DND-41 (cell line): Measurements from ENCODE around the gene ANKS1A.

Experiments
- ATAC-seq: fragments of 200-7000 bp; cut with Tn5 transposase; 3 replicates; pipeline ENCODE4 v1.9.1; 2021; ENCODE audit warnings: low read depth; ENCODE audit not compliant: insufficient read depth
- DNase-seq: peaks from one replicate; pipeline ENCODE4 v3.0.0-alpha.2; 2020
- H2AFZ ChIP-seq: 2 replicates; pipeline ENCODE4 v1.6.0; 2012; ENCODE audit warnings: low read depth, low read length
- H3K27ac ChIP-seq: 2 replicates; pipeline ENCODE4 v1.5.1; 2012; ENCODE audit warnings: low read length, inconsistent platforms
- H3K27me3 ChIP-seq: fragments of 200-600 bp; sonication (generic); 2 replicates; pipeline ENCODE4 v1.6.0; 2012; ENCODE audit warnings: low read length, mild to moderate bottlenecking, inconsistent platforms; ENCODE audit not compliant: insufficient read depth, poor library complexity
- H3K36me3 ChIP-seq: 2 replicates; pipeline ENCODE4 v1.5.1; 2012; ENCODE audit warnings: low read length, inconsistent platforms; ENCODE audit not compliant: insufficient read depth
- H3K4me1 ChIP-seq: 2 replicates; pipeline ENCODE4 v1.5.1; 2012; ENCODE audit warnings: mild to moderate bottlenecking, low read length; ENCODE audit not compliant: insufficient read depth
- H3K4me2 ChIP-seq: 2 replicates; pipeline ENCODE4 v1.6.0; 2012; ENCODE audit warnings: mild to moderate bottlenecking, moderate library complexity, low read length, inconsistent platforms; ENCODE audit not compliant: insufficient read depth
- H3K4me3 ChIP-seq, 2 experiments: fragments of 200-600 bp in 1 of 2; shearing (Covaris generic) in 1 of 2; 2 replicates each; pipeline ENCODE4 v1.5.1; 2012 to 2016; ENCODE audit warnings: inconsistent platforms in 2 of 2, low read length in 2 of 2, mild to moderate bottlenecking in 2 of 2, low read depth in 1 of 2, moderate library complexity in 1 of 2
- H3K79me2 ChIP-seq: 2 replicates; pipeline ENCODE4 v1.6.0; 2012; ENCODE audit warnings: low read length, inconsistent platforms; ENCODE audit not compliant: insufficient read depth
- H3K9ac ChIP-seq: 2 replicates; pipeline ENCODE4 v1.6.0; 2012; ENCODE audit warnings: low read depth, mild to moderate bottlenecking, inconsistent platforms, low read length, moderate library complexity
- H3K9me3 ChIP-seq: 2 replicates; pipeline ENCODE4 v1.5.1; 2012; ENCODE audit warnings: low read length, moderate library complexity, mild to moderate bottlenecking, inconsistent platforms; ENCODE audit not compliant: insufficient read depth, severe bottlenecking
- H4K20me1 ChIP-seq: 2 replicates; pipeline ENCODE4 v1.6.0; 2012; ENCODE audit warnings: low read length; ENCODE audit not compliant: insufficient read depth
- EZH2 ChIP-seq: IDR thresholded peaks from 3 replicates; pipeline ENCODE4 v1.6.1; 2012; ENCODE audit warnings: borderline replicate concordance, low read depth, mild to moderate bottlenecking, moderate library complexity, low read length, inconsistent platforms; ENCODE audit not compliant: severe bottlenecking
- TF ChIP-seq, protein P1 (sequence below): IDR thresholded peaks from 2 replicates; pipeline ENCODE4 v1.5.1; 2012; ENCODE audit warnings: borderline replicate concordance, low read length, moderate library complexity, mild to moderate bottlenecking; ENCODE audit not compliant: poor library complexity, severe bottlenecking; ENCODE audit errors: extremely low read depth

ANKS1A gene

GRCh38 chr6:35072051-35072697, 183.1 kb downstream of the ANKS1A start:
- no peak overlapping the region for H3K4me2 ChIP-seq
- peaks cover 27% of the 10 kb centered on the region for H4K20me1 ChIP-seq
- H3K9me3 ChIP-seq: no peaks in the 10 kb centered on the region
- no peaks in the 10 kb centered on the region for H3K27me3 ChIP-seq
- no peaks in the 10 kb centered on the region for H3K79me2 ChIP-seq
- no peaks in the 10 kb centered on the region for H3K4me1 ChIP-seq
- no peak for TF ChIP-seq EZH2
- TF ChIP-seq, protein P1, sequence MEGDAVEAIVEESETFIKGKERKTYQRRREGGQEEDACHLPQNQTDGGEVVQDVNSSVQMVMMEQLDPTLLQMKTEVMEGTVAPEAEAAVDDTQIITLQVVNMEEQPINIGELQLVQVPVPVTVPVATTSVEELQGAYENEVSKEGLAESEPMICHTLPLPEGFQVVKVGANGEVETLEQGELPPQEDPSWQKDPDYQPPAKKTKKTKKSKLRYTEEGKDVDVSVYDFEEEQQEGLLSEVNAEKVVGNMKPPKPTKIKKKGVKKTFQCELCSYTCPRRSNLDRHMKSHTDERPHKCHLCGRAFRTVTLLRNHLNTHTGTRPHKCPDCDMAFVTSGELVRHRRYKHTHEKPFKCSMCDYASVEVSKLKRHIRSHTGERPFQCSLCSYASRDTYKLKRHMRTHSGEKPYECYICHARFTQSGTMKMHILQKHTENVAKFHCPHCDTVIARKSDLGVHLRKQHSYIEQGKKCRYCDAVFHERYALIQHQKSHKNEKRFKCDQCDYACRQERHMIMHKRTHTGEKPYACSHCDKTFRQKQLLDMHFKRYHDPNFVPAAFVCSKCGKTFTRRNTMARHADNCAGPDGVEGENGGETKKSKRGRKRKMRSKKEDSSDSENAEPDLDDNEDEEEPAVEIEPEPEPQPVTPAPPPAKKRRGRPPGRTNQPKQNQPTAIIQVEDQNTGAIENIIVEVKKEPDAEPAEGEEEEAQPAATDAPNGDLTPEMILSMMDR: no peak
- no peak overlapping the region for H2AFZ ChIP-seq
- no peak overlapping the region for H3K9ac ChIP-seq
- no peak for ATAC-seq
- H3K27ac ChIP-seq: no peak overlapping the region
- H3K36me3 ChIP-seq: no peaks in the 10 kb centered on the region
- no peak overlapping the region for H3K4me3 ChIP-seq
- DNase-seq: no peak

GRCh38 chr6:35072698-35073055, 183.6 kb downstream of the ANKS1A start:
- H2AFZ ChIP-seq: no peak overlapping the region
- ATAC-seq: no peak
- no peak overlapping the region for H3K4me2 ChIP-seq
- TF ChIP-seq, protein P1: no peak
- TF ChIP-seq EZH2: no peak
- H3K36me3 ChIP-seq: no peaks in the 10 kb centered on the region
- peaks cover 24% of the 10 kb centered on the region for H4K20me1 ChIP-seq
- no peak overlapping the region for H3K4me3 ChIP-seq
- no peak for DNase-seq
- no peaks in the 10 kb centered on the region for H3K4me1 ChIP-seq
- H3K79me2 ChIP-seq: no peaks in the 10 kb centered on the region
- no peaks in the 10 kb centered on the region for H3K9me3 ChIP-seq
- H3K9ac ChIP-seq: no peak overlapping the region
- no peak overlapping the region for H3K27ac ChIP-seq
- no peaks in the 10 kb centered on the region for H3K27me3 ChIP-seq

DNA sequence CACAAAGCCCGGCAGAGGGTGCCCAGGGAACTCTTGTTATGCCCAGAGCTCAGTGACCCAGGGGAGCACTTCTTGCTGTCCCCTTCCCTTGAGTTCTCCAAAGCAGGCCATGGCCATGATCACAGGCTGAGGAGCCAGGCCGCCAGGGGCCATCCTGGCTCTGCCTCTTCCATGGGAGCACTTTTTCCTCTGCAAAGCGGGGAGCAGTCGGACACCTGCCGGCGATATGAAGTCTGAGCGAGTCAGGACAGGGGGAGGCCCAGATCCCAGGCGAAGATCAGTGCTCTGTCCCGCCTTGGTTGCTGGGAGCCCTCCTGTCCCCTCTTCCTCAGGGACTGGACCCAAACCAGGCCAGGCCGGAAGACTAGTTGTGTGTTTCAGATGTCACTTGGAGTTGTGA, 184.2 kb downstream of the ANKS1A start:
- no peaks in the 10 kb centered on the region for H3K27me3 ChIP-seq
- H3K4me3 ChIP-seq: no peak overlapping the region
- no peak for TF ChIP-seq EZH2
- TF ChIP-seq, protein P1: no peak
- no peaks in the 10 kb centered on the region for H3K9me3 ChIP-seq
- ATAC-seq: no peak
- H3K79me2 ChIP-seq: no peaks in the 10 kb centered on the region
- DNase-seq: no peak
- H3K27ac ChIP-seq: no peak overlapping the region
- H4K20me1 ChIP-seq: peaks cover 23% of the 10 kb centered on the region
- H3K4me1 ChIP-seq: no peaks in the 10 kb centered on the region
- H3K36me3 ChIP-seq: no peaks in the 10 kb centered on the region
- H3K9ac ChIP-seq: no peak overlapping the region
- no peak overlapping the region for H3K4me2 ChIP-seq
- H2AFZ ChIP-seq: no peak overlapping the region
